GM21786 (cell line): ENCODE data around the gene ERAP2.
"Not testable (repeated sequence)": the region's sequence is repeated elsewhere in the genome, so short reads cannot be mapped to it uniquely, and the experiment has no call there.

ENCODE experiments used
- ATAC-seq: cut with Tn5 transposase; IDR thresholded peaks from one replicate; pipeline ENCODE4 v1.9.1; 2021; ENCODE audit not compliant: unreplicated experiment

Gene ERAP2

DNA sequence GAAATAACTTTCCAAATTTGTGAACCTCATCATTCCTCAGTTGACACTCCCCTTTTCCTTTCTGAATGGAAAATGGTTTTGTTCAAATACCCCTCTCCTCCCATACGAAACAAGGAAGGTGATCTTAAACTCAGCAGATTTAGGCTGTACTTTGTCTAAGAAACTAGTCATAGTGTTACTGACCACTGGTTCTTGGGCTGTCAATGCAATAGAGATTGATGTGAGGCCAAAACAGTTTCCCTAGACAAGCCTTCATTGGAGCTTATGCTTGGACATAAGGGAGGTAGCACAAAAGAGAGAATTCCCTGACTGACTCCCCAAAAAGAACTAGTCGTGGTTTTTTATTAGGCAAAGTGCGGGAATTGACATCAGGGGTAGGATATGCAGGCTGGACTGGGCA lies 54.3 kb downstream of the ERAP2 start:
- no peak for ATAC-seq

DNA sequence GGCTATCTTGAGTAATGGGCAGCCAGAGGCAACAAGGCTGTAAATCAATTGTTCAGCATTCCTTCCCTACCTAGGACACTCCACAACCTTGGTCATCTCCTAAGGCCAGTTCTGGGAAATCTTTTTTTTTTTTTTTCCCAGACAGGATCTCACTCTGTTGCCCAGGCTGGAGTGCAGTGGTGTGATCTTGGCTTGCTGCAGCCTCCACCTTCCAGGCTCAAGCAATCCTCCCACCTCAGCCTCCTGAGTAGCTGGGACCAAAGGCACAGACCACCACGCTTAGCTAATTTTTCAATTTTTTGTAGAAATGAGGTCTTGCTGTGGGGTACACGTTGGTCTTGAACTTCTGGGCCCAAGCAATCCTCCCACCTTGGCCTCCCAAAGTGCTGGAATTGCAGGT lies 54.7 kb downstream of the ERAP2 start:
- ATAC-seq = not testable (repeated sequence)

- no peak for ATAC-seq
These were observed 55.3 kb downstream of the ERAP2 start for GRCh38 chr5:96931605-96932004.

GRCh38 chr5:96932026-96932425 lies 55.7 kb downstream of the ERAP2 start:
- no peak for ATAC-seq

- no peak for ATAC-seq
These were observed 57.7 kb downstream of the ERAP2 start for GRCh38 chr5:96933764-96934707.

DNA sequence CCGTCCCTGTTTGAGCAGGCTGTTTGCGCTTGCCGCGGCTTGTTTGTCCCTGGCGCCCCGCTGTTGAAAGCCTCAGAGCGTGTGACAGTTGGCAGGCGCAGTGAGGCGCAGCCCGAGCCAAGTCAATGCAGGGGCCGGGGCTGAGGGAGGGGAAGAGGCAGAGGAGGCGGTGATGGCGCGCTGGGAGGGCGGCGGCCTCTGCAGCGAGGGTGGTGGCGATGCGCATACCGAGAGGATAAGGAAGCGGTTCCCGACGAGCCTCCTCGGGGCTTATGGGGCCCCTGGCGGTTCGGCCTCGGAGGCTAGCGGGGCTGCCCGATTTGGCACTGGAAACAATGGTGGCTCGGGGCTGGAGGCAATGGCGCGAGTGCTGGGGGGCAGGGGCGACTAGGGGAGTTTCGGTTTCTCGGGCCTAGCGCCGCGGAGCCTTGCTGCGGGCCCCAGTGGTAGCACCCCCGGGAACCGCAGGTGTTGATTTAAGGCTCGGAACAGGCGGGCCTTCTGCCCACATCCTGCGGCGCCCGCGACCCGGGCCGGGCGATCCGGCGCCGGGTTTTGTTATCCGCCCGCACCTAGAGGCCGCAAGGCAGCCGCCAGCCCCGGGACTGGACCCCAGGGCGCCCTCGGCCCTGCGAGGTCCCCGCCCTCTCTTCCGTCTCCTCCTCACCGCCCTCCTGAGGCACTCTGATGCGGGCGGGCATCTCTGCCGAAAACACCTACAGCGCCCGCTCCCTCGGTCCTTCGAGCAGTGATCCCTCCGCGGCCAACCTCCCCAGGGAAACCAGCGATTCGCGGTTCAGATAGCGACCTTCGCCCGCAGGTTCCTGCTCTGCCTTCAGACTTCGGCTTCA lies 58.6 kb downstream of the ERAP2 start:
- ATAC-seq = peak; percentile 59

- ATAC-seq = peak; percentile 47
These were observed 59.5 kb downstream of the ERAP2 start, which contains the start of gene LNPEP for GRCh38 chr5:96935559-96936430. Gene LNPEP (plus strand): TSS chr5:96936080. CDS start chr5:96936156, 76 bp downstream.

- peak; percentile 25 for ATAC-seq
These were observed 60.4 kb downstream of the ERAP2 start for GRCh38 chr5:96936431-96937320.

- no peak for ATAC-seq
These were observed 64.3 kb downstream of the ERAP2 start for GRCh38 chr5:96940586-96940985.

GRCh38 chr5:96941140-96941539 lies 64.8 kb downstream of the ERAP2 start:
- no peak for ATAC-seq

DNA sequence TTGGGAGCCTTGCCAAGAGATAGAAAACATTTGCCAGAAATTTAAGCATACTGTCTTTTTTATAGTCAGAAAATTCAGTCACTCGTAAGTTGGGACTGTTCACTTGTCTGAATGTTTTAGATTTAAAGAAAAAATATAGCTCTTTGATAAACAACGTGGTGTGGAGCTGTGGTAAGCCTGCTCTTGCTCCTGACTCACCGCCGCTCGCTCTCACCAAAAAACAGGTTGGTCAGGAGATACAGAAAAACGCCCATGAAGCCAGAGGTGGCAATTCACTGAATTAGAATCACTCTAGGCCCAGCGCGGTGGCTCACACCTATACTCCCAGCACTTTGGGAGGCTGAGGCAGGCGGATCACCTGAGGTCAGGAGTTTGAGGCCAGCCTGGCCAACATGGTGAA lies 65.8 kb downstream of the ERAP2 start:
- no peak for ATAC-seq

DNA sequence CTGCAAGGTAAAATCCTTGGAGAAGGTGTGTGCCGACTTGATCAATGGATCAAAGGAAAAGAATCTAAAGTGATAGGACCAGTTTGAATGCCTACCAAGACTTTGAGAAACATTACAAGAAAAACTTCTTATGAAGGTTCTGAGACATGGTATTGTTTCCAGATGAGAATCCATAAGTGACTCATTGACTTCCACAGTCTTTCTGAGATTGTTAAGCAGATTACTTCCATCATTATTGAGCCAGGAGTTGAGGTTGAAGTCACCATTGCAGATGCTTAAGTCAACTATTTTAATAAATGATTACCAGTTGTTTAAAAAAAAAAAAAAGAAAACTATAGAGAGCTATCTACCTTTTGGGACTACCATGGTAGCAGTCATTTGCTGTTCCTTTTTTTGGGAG lies 66.6 kb downstream of the ERAP2 start:
- no peak for ATAC-seq

DNA sequence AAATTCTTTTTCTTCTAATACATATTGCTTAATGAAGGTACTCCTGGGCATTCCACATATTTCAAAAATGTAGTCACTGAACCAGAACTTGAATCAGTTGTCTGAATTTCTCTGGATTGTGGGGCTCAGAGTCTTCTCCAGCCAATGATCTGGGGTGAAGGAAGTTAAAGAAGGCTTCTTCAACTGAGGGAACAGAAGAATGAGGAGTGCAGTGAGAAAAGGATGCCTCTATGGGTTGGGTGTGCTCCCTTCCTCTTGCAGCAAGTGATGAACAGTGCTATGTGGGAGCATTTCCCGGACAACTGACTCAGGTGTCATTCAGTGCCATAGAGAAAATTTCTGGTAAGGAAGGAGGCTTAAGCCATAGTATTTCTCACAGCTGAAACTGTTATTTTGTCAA lies 67.5 kb downstream of the ERAP2 start:
- no peak for ATAC-seq

DNA sequence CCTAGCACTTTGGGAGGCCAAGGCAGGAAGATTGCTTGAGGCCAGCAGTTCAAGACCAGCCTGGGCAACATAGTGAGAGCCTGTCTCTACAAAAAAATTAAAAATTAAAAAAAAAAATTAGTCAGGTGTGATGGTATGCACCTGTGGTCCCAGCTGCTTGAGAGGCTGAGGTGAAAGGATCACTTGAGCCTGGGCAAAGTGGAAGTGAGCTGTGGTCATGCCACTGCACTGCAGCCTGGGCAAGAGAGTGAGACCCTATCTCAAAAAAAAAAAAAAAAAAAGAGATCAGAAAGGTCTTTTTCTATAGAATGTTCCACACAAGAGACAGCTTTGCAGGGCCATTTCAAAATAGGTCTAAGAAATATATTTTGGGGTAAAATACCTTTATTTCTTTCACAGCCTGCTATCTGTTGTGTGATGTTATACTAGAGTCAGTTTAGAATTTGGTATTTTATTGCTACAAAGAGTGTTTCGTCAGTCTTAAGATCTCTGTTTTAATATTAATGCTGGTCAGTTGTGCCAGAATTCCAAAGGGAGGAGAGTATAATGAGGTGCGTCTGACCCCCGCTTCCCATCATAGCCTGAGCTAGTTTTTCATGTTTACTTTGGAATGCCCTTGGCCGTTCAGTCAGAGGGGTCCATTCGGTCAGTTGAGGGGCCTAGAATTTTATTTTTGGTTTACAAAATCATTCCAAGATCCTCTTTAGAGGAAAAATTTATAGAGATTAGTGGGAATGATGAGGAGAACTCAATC lies 69.0 kb downstream of the ERAP2 start:
- ATAC-seq = no peak

GRCh38 chr5:96946381-96946780 lies 70.1 kb downstream of the ERAP2 start:
- no peak for ATAC-seq

DNA sequence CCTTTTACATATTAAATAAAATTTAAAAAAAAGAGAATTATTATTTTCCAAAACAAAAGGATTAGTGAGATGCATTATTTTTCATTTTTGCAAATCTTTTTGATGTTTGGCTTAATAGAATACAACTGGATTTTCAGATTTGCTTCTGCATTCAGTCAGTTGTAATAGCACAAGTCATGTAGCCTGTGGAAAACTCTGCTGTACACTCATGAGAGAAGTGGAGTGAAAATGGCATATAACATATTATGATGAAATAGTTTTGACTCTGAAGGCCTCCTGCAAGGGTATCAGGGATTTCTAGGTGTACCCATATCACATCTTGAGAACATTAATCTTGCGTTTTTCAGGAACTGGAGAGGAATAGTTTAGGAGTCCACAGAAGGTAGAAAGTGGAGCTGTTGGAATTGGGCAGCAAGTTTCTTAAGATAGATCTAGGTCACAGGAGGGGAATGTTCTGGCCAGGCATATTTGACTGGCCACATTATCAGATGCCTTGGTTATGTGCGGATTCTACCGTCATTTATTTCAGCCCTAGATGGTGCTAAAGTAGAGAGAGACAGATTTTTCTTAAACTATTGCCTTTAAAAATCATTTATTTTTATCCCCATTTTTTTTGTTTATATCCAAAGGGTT lies 75.9 kb downstream of the ERAP2 start:
- no peak for ATAC-seq

DNA sequence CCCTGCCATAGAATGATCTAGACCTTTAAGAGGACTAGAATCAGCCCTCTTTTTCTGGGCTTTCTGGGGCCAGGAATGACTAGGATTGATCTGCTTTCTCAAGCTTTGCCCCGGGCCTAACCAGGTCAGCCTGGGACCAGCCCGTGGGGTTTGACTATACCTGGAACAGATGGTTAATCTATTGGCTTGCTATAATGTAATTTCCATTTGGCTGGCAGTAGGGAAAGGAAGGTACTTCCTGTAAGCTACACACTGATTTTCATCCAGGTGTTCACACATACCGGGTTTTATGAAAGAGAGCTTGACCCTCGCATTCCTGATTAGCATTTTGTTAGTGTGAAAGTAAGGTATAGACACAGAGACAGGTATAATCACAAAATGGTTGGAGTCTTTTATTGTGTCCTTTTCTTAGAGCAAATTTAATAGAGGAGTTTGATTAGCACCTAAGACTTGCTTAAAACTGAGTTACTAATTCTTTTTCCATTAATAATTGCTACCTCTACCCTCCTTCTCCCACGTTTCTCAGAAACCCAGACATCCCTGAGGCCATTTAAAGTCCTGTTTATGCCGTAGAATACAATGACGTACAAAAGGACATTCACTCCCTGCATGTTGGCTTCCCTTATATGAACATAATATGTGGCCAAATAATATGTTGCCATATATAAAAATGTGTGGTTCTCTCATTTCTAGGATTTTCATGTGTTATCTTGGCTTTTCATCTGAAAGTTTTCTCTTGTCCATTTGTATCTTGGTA lies 76.9 kb downstream of the ERAP2 start:
- no peak for ATAC-seq
